Caco-2 (cell line): Measurements from ENCODE around the gene NEMP1. TPM values are rescaled to one million over a fixed set of nuclear protein-coding genes. Genes with fewer than 3 reads are reported as not detected.

Source experiments
- BruUV-seq: library from RNA; stranded (reverse); fragments of 400-500 nt; replicated peaks from 2 replicates; lab custom pipeline; 2021; lab: Mats Ljungman, UMichigan
- CTCF ChIA-PET: fragments of 300-600 bp; sonication (Branson Sonifier 250); formaldehyde crosslinking; loops from one replicate; lab custom pipeline; 2022; ENCODE audit warnings: antibody characterized with exemption; lab: Charles Lee
- POLR2A ChIA-PET: fragments of 300-600 bp; sonication (Branson Sonifier 250); formaldehyde crosslinking; loops from one replicate; lab custom pipeline; 2022; ENCODE audit warnings: antibody characterized with exemption; lab: Charles Lee
- DNase-seq, 2 experiments: peaks; one replicate each; pipeline versions ENCODE4 v3.0.0 to v3.0.0-alpha.2; 2020 to 2022
- H3K27me3 ChIP-seq: replicated peaks from 2 replicates; pipeline ENCODE4 v1.6.0; 2011; ENCODE audit warnings: low read length; ENCODE audit not compliant: control insufficient read depth, insufficient read depth
- H3K36me3 ChIP-seq: 2 replicates; pipeline ENCODE4 v1.5.1; 2011; ENCODE audit warnings: low read length; ENCODE audit not compliant: control insufficient read depth, insufficient read depth
- H3K4me1 ChIP-seq: fragments of 250-450 bp; sonication (Bioruptor Pico); 2 replicates; pipeline ENCODE4 v1.5.1; 2020; ENCODE audit warnings: mild to moderate bottlenecking
- H3K4me3 ChIP-seq: 2 replicates; pipeline ENCODE4 v1.5.1; 2011; ENCODE audit warnings: low read depth, mild to moderate bottlenecking, control low read depth, low read length
- H3K9me3 ChIP-seq: fragments of 250-450 bp; sonication (Bioruptor Pico); 2 replicates; pipeline ENCODE4 v1.5.1; 2020; ENCODE audit warnings: mild to moderate bottlenecking, moderate library complexity
- H3K27ac Mint-ChIP-seq: one replicate; pipeline ENCODE4 v1.8.0; 2022; ENCODE audit warnings: mixed read lengths; ENCODE audit not compliant: unreplicated experiment
- H3K27me3 Mint-ChIP-seq: one replicate; pipeline ENCODE4 v1.8.0; 2022; ENCODE audit warnings: mixed read lengths; ENCODE audit not compliant: insufficient read depth, unreplicated experiment
- H3K36me3 Mint-ChIP-seq: one replicate; pipeline ENCODE4 v1.8.0; 2022; ENCODE audit warnings: mild to moderate bottlenecking, mixed read lengths; ENCODE audit not compliant: insufficient read depth, unreplicated experiment
- H3K4me1 Mint-ChIP-seq: one replicate; pipeline ENCODE4 v1.8.0; 2022; ENCODE audit warnings: low read depth, mixed read lengths; ENCODE audit not compliant: unreplicated experiment
- H3K4me3 Mint-ChIP-seq: one replicate; pipeline ENCODE4 v1.8.0; 2022; ENCODE audit warnings: mild to moderate bottlenecking, moderate library complexity, mixed read lengths; ENCODE audit not compliant: unreplicated experiment
- H3K9me3 Mint-ChIP-seq: one replicate; pipeline ENCODE4 v1.8.0; 2022; ENCODE audit warnings: mixed read lengths; ENCODE audit not compliant: unreplicated experiment
- CTCF ChIP-seq, 2 experiments: fragments of 200-600 bp in 1 of 2; IDR thresholded peaks; 1 replicate in 1 of 2; 2 replicates in 1 of 2; pipeline versions ENCODE4 v1.5.1 to v1.8.0; 2011 to 2022; ENCODE audit warnings: antibody characterized with exemption in 1 of 2, control low read depth in 1 of 2, inconsistent platforms in 1 of 2, low read depth in 1 of 2, low read length in 1 of 2, mild to moderate bottlenecking in 1 of 2, moderate library complexity in 1 of 2; ENCODE audit not compliant: insufficient read depth in 1 of 2, severe bottlenecking in 1 of 2, unreplicated experiment in 1 of 2
- intact Hi-C: fragments of 100-400 bp; cut with micrococcal nuclease; formaldehyde crosslinking; loops from one replicate; pipeline ENCODE4 v1.10.0; 2022; ENCODE audit not compliant: unreplicated experiment
- total RNA-seq: library from RNA; stranded (reverse); gene quantifications from 2 replicates; pipeline ENCODE4 v1.2.3, GENCODE V29; 2022

NEMP1 gene
- total RNA-seq, 1 experiment from 2014 or later = 40.1 TPM

- Mint-ChIP-seq H3K27ac (peak overlapping the region; percentile 86), H3K4me1 (peaks cover 30% of the 10 kb centered on the region), H3K4me3 (peak overlapping the region; percentile 88), H3K9me3 (peaks cover 14% of the 10 kb centered on the region), H3K36me3 (peaks cover 19% of the 10 kb centered on the region), H3K27me3 (no peaks in the 10 kb centered on the region)
- DNase-seq = peak; percentile 88 to 89
- intact Hi-C loops = loop anchor here (1.0 kb wide), 2 partner anchors 20 to 46 kb away; partner anchors contain the start of gene LRP1-AS
- Histone ChIP-seq H3K9me3 (no peaks in the 10 kb centered on the region), H3K36me3 (no peaks in the 10 kb centered on the region), H3K27me3 (no peaks in the 10 kb centered on the region), H3K4me3 (peak overlapping the region; percentile 90), H3K4me1 (peaks cover 36% of the 10 kb centered on the region)
- BruUV-seq = TSS peak; percentile 75
- TF ChIP-seq CTCF (IDR thresholded peaks at IDR 0.05; ENCODE audit: insufficient read depth in 1 of 2, low read depth in 1 of 2, low read length in 1 of 2, severe bottlenecking in 1 of 2, unreplicated experiment in 1 of 2) = peak; percentile 49 to 50
- CTCF ChIA-PET = interaction anchor here (0.6 to 2.8 kb wide), 21 partner anchors 11 to 126 kb away, joined by 3 to 49 read pairs (median 7); partner anchors contain the start of genes LRP1-AS, NEMP1 and STAT6
- POLR2A ChIA-PET = interaction anchor here (0.7 to 2.1 kb wide), 8 partner anchors 15 to 439 kb away, joined by 4 to 39 read pairs (median 10); partner anchors contain the start of genes LRP1-AS, NAB2, NEMP1 and PTGES3
These were observed 48.6 kb upstream of the NEMP1 start for GRCh38 chr12:57127101-57127725.

GRCh38 chr12:57126561-57126960, 48.0 kb upstream of the NEMP1 start:
- peak overlapping the region; percentile 90 for H3K4me3 ChIP-seq
- Mint-ChIP-seq H3K4me3 (peak overlapping the region; percentile 88), H3K27me3 (no peaks in the 10 kb centered on the region), H3K4me1 (peaks cover 23% of the 10 kb centered on the region), H3K27ac (peak overlapping the region; percentile 86), H3K36me3 (peaks cover 16% of the 10 kb centered on the region), H3K9me3 (peaks cover 14% of the 10 kb centered on the region)
- no TSS peak for BruUV-seq
- H3K9me3 ChIP-seq = no peaks in the 10 kb centered on the region
- TF ChIP-seq CTCF (IDR thresholded peaks at IDR 0.05; ENCODE audit: insufficient read depth in 1 of 2, low read depth in 1 of 2, low read length in 1 of 2, severe bottlenecking in 1 of 2, unreplicated experiment in 1 of 2) = no peak
- no peak for DNase-seq
- H3K36me3 ChIP-seq = no peaks in the 10 kb centered on the region
- intact Hi-C loops = no loop called here
- H3K4me1 ChIP-seq = peaks cover 29% of the 10 kb centered on the region
- ChIA-PET POLR2A (interaction anchor here (2.0 kb wide), 1 partner anchor 103 kb away, joined by 23 read pairs; the partner anchor contains the start of gene SHMT2), CTCF (interaction anchor here (0.6 to 2.8 kb wide), 11 partner anchors 15 to 95 kb away, joined by 3 to 49 read pairs (median 13); partner anchors contain the start of genes LRP1-AS, NEMP1 and STAT6)
- H3K27me3 ChIP-seq = no peaks in the 10 kb centered on the region

GRCh38 chr12:57126061-57126460, 47.5 kb upstream of the NEMP1 start:
- H3K27me3 Mint-ChIP-seq = no peaks in the 10 kb centered on the region
- Histone ChIP-seq H3K36me3 (no peaks in the 10 kb centered on the region), H3K27me3 (no peaks in the 10 kb centered on the region), H3K4me3 (no peak overlapping the region), H3K4me1 (peaks cover 24% of the 10 kb centered on the region), H3K9me3 (no peaks in the 10 kb centered on the region)
- intact Hi-C loops = no loop called here
- no peak overlapping the region for H3K27ac Mint-ChIP-seq
- peak overlapping the region; percentile 88 for H3K4me3 Mint-ChIP-seq
- peaks cover 14% of the 10 kb centered on the region for H3K9me3 Mint-ChIP-seq
- BruUV-seq = no TSS peak
- TF ChIP-seq CTCF (IDR thresholded peaks at IDR 0.05; ENCODE audit: insufficient read depth in 1 of 2, low read depth in 1 of 2, low read length in 1 of 2, severe bottlenecking in 1 of 2, unreplicated experiment in 1 of 2) = no peak
- ChIA-PET POLR2A (interaction anchor here (0.7 kb wide), 1 partner anchor 29 kb away, joined by 12 read pairs; no protein-coding TSS in a partner anchor), CTCF (interaction anchor here (0.6 to 2.8 kb wide), 4 partner anchors 14 to 549 kb away, joined by 3 to 49 read pairs (median 30); partner anchors contain the start of gene STAT6)
- peaks cover 13% of the 10 kb centered on the region for H3K36me3 Mint-ChIP-seq
- DNase-seq = no peak
- peaks cover 18% of the 10 kb centered on the region for H3K4me1 Mint-ChIP-seq
